SK-N-DZ (cell line): ENCODE measurements around the gene MPLKIP. TPM values are rescaled to one million over a fixed set of nuclear protein-coding genes. Genes with fewer than 3 reads are reported as not detected.
"Not testable (repeated sequence)": the region's sequence is repeated elsewhere in the genome, so short reads cannot be mapped to it uniquely, and the experiment has no call there.

Experiments used
- DNase-seq: peaks from one replicate; pipeline ENCODE4 v3.0.0-alpha.2; 2015; ENCODE audit warnings: low spot score
- polyA plus RNA-seq, 2 experiments: library from polyadenylated mRNA; depleted of rRNA; stranded (reverse); fragments of >200 nt; gene quantifications; 2 replicates each; pipeline ENCODE4 v1.2.3, GENCODE V29; 2014

The MPLKIP gene
- polyA plus RNA-seq (2014; cell fraction: cytosol; rRNA removed) = 54.2 and 64.4 TPM in 2 replicates
- 63.9 and 75.8 TPM in 2 replicates for polyA plus RNA-seq (2014; cell fraction: nucleus; rRNA removed)

- peak; percentile 91 for DNase-seq
Measured at GRCh38 chr7:40134428-40135316, at the start of gene MPLKIP, which contains the start of gene SUGCT. MPLKIP (minus strand) TSS chr7:40134622; CDS start chr7:40134567, 55 bp downstream. SUGCT (plus strand) TSS chr7:40135005.

- DNase-seq = no peak
Measured at GRCh38 chr7:40182452-40182851, 48.0 kb upstream of the MPLKIP start.

- peak; percentile 36 for DNase-seq
Measured at GRCh38 chr7:40177071-40177470, 42.6 kb upstream of the MPLKIP start.

GRCh38 chr7:40175725-40176510, 41.5 kb upstream of the MPLKIP start:
- DNase-seq = no peak

GRCh38 chr7:40175256-40175655, 40.8 kb upstream of the MPLKIP start:
- DNase-seq = not testable (repeated sequence)

GRCh38 chr7:40173121-40173520, 38.7 kb upstream of the MPLKIP start:
- DNase-seq = not testable (repeated sequence)

GRCh38 chr7:40168266-40168665, 33.8 kb upstream of the MPLKIP start:
- not testable (repeated sequence) for DNase-seq

- DNase-seq = no peak
Measured at GRCh38 chr7:40167291-40167690, 32.9 kb upstream of the MPLKIP start.

GRCh38 chr7:40165216-40165615, 30.8 kb upstream of the MPLKIP start:
- DNase-seq = peak; percentile 36

GRCh38 chr7:40162516-40162915, 28.1 kb upstream of the MPLKIP start:
- no peak for DNase-seq

- no peak for DNase-seq
Measured at GRCh38 chr7:40156988-40157387, 22.6 kb upstream of the MPLKIP start.

GRCh38 chr7:40151504-40151903, 17.1 kb upstream of the MPLKIP start:
- no peak for DNase-seq

- DNase-seq = no peak
Measured at GRCh38 chr7:40148671-40149070, 14.2 kb upstream of the MPLKIP start.

GRCh38 chr7:40148247-40148580, 13.8 kb upstream of the MPLKIP start:
- DNase-seq = not testable (repeated sequence)

- no peak for DNase-seq
Measured at GRCh38 chr7:40147371-40148246, 13.2 kb upstream of the MPLKIP start.

- not testable (repeated sequence) for DNase-seq
Measured at GRCh38 chr7:40145596-40146130, 11.2 kb upstream of the MPLKIP start.

GRCh38 chr7:40141916-40142315, 7.5 kb upstream of the MPLKIP start:
- DNase-seq = not testable (repeated sequence)

GRCh38 chr7:40139891-40140290, 5.5 kb upstream of the MPLKIP start:
- not testable (repeated sequence) for DNase-seq

GRCh38 chr7:40138973-40139372, 4.6 kb upstream of the MPLKIP start:
- no peak for DNase-seq

GRCh38 chr7:40137563-40137962, 3.1 kb upstream of the MPLKIP start:
- no peak for DNase-seq

- DNase-seq = no peak
Measured at GRCh38 chr7:40135317-40135610, 842 bp upstream of the MPLKIP start.
